OCI-LY3 (cell line): ENCODE data around the gene NKTR.

ENCODE experiments used
- CTCF ChIP-seq: fragments of 200-600, 300-600 bp; sonication (generic); IDR thresholded peaks from 2 replicates; pipeline ENCODE4 v1.5.1; 2014; ENCODE audit warnings: antibody characterized with exemption, low read length, low read depth
- EZH2phosphoT487 ChIP-seq: fragments of 200-600 bp; shearing (Covaris generic); IDR thresholded peaks from 2 replicates; pipeline ENCODE4 v1.6.1; 2018; ENCODE audit warnings: antibody characterized with exemption, mixed run types, low read depth

GRCh38 chr3:42685891-42686820, 85.7 kb downstream of the NKTR start:
- TF ChIP-seq CTCF (no peak), EZH2phosphoT487 (no peak)
